Neural cell (in vitro differentiated cells): ENCODE measurements around the gene KRT12. TPM values are rescaled to one million over a fixed set of nuclear protein-coding genes. Genes with fewer than 3 reads are reported as not detected.

Source experiments
- H2AFZ ChIP-seq: fragments of 200-600, 300-800 bp; sonication (generic), shearing (Covaris generic); 2 replicates; pipeline ENCODE4 v1.6.0; 2014; ENCODE audit warnings: low read depth, mild to moderate bottlenecking, antibody characterized with exemption, low read length, moderate library complexity
- H3F3A ChIP-seq: fragments of 200-600 bp; shearing (Covaris generic); 2 replicates; pipeline ENCODE4 v1.6.1; 2016; ENCODE audit warnings: mild to moderate bottlenecking, moderate library complexity, mixed read lengths, antibody characterized with exemption, low read length; ENCODE audit not compliant: insufficient read depth, poor library complexity, severe bottlenecking
- H3K27ac ChIP-seq: fragments of 200-600, 300-800 bp; sonication (generic), shearing (Covaris generic); 2 replicates; pipeline ENCODE4 v1.5.1; 2014; ENCODE audit warnings: mild to moderate bottlenecking, low read length, moderate library complexity
- H3K27me3 ChIP-seq: fragments of 300-800, 200-600 bp; sonication (generic), shearing (Covaris generic); 2 replicates; pipeline ENCODE4 v1.6.0; 2014; ENCODE audit warnings: mild to moderate bottlenecking, low read depth, low read length, moderate library complexity; ENCODE audit not compliant: insufficient read depth
- H3K36me3 ChIP-seq: fragments of 300-800, 200-600 bp; sonication (generic), shearing (Covaris generic); 2 replicates; pipeline ENCODE4 v1.5.1; 2014; ENCODE audit warnings: mild to moderate bottlenecking, antibody characterized with exemption, low read length, moderate library complexity; ENCODE audit not compliant: insufficient read depth
- H3K4me2 ChIP-seq: fragments of 300-800, 200-600 bp; sonication (generic), shearing (Covaris generic); 2 replicates; pipeline ENCODE4 v1.6.0; 2014; ENCODE audit warnings: mild to moderate bottlenecking, low read length
- H3K4me3 ChIP-seq: fragments of 300-800, 200-600 bp; sonication (generic), shearing (Covaris generic); 2 replicates; pipeline ENCODE4 v1.5.1; 2014; ENCODE audit warnings: mild to moderate bottlenecking, low read length, moderate library complexity
- H3K79me2 ChIP-seq: fragments of 200-600 bp; shearing (Covaris generic); replicated peaks from 2 replicates; pipeline ENCODE4 v1.6.0; 2014; ENCODE audit warnings: mild to moderate bottlenecking, low read length, moderate library complexity; ENCODE audit not compliant: insufficient read depth
- H3K9ac ChIP-seq: fragments of 300-800, 200-600 bp; sonication (generic), shearing (Covaris generic); 2 replicates; pipeline ENCODE4 v1.6.1; 2016; ENCODE audit warnings: mild to moderate bottlenecking, low read length, mixed read lengths
- H3K9me2 ChIP-seq: fragments of 200-600 bp; shearing (Covaris generic); 2 replicates; pipeline ENCODE4 v1.6.1; 2016; ENCODE audit warnings: mild to moderate bottlenecking, low read length, mixed read lengths; ENCODE audit not compliant: insufficient read depth
- H3K9me3 ChIP-seq: fragments of 200-600, 300-800 bp; sonication (generic), shearing (Covaris generic); 2 replicates; pipeline ENCODE4 v1.6.1; 2016; ENCODE audit warnings: mild to moderate bottlenecking, mixed run types, low read length, moderate library complexity, mixed read lengths
- H4K20me1 ChIP-seq: fragments of 200-600 bp; shearing (Covaris generic); 2 replicates; pipeline ENCODE4 v1.6.1; 2016; ENCODE audit warnings: mild to moderate bottlenecking, mixed run types; ENCODE audit not compliant: insufficient read depth
- CTCF ChIP-seq: fragments of 450-650 bp; IDR thresholded peaks from 2 replicates; pipeline ENCODE4 v1.5.1; 2014; ENCODE audit warnings: antibody characterized with exemption, mild to moderate bottlenecking, moderate library complexity; ENCODE audit not compliant: poor library complexity, severe bottlenecking
- EP300 ChIP-seq: fragments of 450-650 bp; conservative IDR thresholded peaks from 2 replicates; pipeline ENCODE4 v1.6.1; 2014; ENCODE audit warnings: antibody characterized with exemption, mild to moderate bottlenecking, moderate library complexity; ENCODE audit not compliant: poor library complexity, severe bottlenecking
- EZH2 ChIP-seq: fragments of 200-600, 300-800 bp; shearing (Covaris generic), sonication (generic); IDR thresholded peaks from 2 replicates; pipeline ENCODE4 v1.6.1; 2014; ENCODE audit warnings: antibody characterized with exemption, low read length, borderline replicate concordance, mild to moderate bottlenecking; ENCODE audit not compliant: insufficient read depth, poor library complexity, severe bottlenecking
- MXI1 ChIP-seq: fragments of 450-650 bp; conservative IDR thresholded peaks from 2 replicates; pipeline ENCODE4 v1.6.1; 2014; ENCODE audit warnings: antibody characterized with exemption, mild to moderate bottlenecking; ENCODE audit not compliant: poor library complexity, severe bottlenecking
- POLR2AphosphoS5 ChIP-seq: IDR thresholded peaks from 2 replicates; pipeline ENCODE4 v1.6.1; 2012
- RAD21 ChIP-seq: fragments of 450-650 bp; conservative IDR thresholded peaks from 2 replicates; pipeline ENCODE4 v1.6.1; 2014; ENCODE audit warnings: antibody characterized with exemption, mild to moderate bottlenecking, moderate library complexity
- REST ChIP-seq: IDR thresholded peaks from 2 replicates; pipeline ENCODE4 v1.6.1; 2012; ENCODE audit warnings: borderline replicate concordance
- SMC3 ChIP-seq: fragments of 450-650 bp; conservative IDR thresholded peaks from 2 replicates; pipeline ENCODE4 v1.6.1; 2014; ENCODE audit warnings: antibody characterized with exemption, mild to moderate bottlenecking, moderate library complexity; ENCODE audit not compliant: poor library complexity
- TAF1 ChIP-seq: IDR thresholded peaks from 2 replicates; pipeline ENCODE4 v1.6.1; 2012; ENCODE audit warnings: low read depth
- polyA plus RNA-seq: library from polyadenylated mRNA; depleted of rRNA; stranded (reverse); fragments of >200 nt; gene quantifications from 2 replicates; pipeline ENCODE4 v1.2.3, GENCODE V29; 2014

The KRT12 gene
- polyA plus RNA-seq, 1 donor from 2014 or later, result not detected

- TF ChIP-seq REST (no peak), EZH2 (no peak), TAF1 (no peak), POLR2AphosphoS5 (no peak), CTCF (no peak), SMC3 (no peak), MXI1 (no peak), EP300 (no peak), RAD21 (no peak)
- Histone ChIP-seq H3F3A (no peaks in the 10 kb centered on the region), H3K4me2 (no peak overlapping the region)
Measured at GRCh38 chr17:40909755-40910154, 42.7 kb upstream of the KRT12 start.

GRCh38 chr17:40909351-40909750 lies 42.3 kb upstream of the KRT12 start:
- H4K20me1 ChIP-seq, result no peaks in the 10 kb centered on the region
- no peaks in the 10 kb centered on the region for H3K36me3 ChIP-seq
- H3K9me2 ChIP-seq, result no peaks in the 10 kb centered on the region
- no peaks in the 10 kb centered on the region for H3K9me3 ChIP-seq
- H3K4me3 ChIP-seq, result no peak overlapping the region
- no peak overlapping the region for H3K9ac ChIP-seq
- no peak overlapping the region for H3K4me2 ChIP-seq
- TF ChIP-seq TAF1, result no peak
- TF ChIP-seq MXI1, result no peak
- TF ChIP-seq POLR2AphosphoS5, result no peak
- TF ChIP-seq EZH2, result no peak
- peak; percentile 97 for TF ChIP-seq RAD21
- TF ChIP-seq REST, result no peak
- peak; percentile 98 for TF ChIP-seq SMC3
- no peak for TF ChIP-seq EP300
- peak; percentile 95 for TF ChIP-seq CTCF
- H3K27ac ChIP-seq, result no peak overlapping the region
- no peaks in the 10 kb centered on the region for H3F3A ChIP-seq
- H3K27me3 ChIP-seq, result no peaks in the 10 kb centered on the region
- H3K79me2 ChIP-seq, result no peaks in the 10 kb centered on the region
- peak overlapping the region; percentile 84 for H2AFZ ChIP-seq

More at GRCh38 chr17:40909755-40910154, 42.7 kb upstream of the KRT12 start:
- Histone ChIP-seq H3K4me3 (no peak overlapping the region), H3K9me3 (no peaks in the 10 kb centered on the region), H3K27me3 (no peaks in the 10 kb centered on the region), H3K9me2 (no peaks in the 10 kb centered on the region), H3K36me3 (no peaks in the 10 kb centered on the region), H2AFZ (peak overlapping the region; percentile 84), H4K20me1 (no peaks in the 10 kb centered on the region), H3K27ac (no peak overlapping the region), H3K79me2 (no peaks in the 10 kb centered on the region), H3K9ac (no peak overlapping the region)
